Measurements from ENCODE around the gene GAD1.

The GAD1 gene

DNA sequence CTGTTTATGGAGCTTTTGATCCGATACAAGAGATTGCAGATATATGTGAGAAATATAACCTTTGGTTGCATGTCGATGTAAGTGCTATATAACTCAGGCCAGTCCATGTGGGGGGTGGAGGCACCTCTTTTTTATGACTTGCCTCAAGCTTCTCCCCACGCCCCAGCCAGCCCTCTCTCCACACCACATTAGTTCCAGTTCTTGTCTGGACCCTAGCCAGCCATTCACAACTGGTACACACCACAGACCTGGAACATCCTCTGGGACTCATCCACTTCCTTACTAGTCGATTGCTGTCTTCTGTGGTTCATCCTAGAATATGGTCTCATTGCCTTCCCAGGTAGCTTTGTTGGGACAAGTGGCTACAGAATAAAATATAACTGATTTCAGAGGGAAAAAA, 31.0 kb downstream of the GAD1 start:
- no peak for DNase-seq (ENCODE audit: low spot score)
- TF ChIP-seq, protein P1, sequence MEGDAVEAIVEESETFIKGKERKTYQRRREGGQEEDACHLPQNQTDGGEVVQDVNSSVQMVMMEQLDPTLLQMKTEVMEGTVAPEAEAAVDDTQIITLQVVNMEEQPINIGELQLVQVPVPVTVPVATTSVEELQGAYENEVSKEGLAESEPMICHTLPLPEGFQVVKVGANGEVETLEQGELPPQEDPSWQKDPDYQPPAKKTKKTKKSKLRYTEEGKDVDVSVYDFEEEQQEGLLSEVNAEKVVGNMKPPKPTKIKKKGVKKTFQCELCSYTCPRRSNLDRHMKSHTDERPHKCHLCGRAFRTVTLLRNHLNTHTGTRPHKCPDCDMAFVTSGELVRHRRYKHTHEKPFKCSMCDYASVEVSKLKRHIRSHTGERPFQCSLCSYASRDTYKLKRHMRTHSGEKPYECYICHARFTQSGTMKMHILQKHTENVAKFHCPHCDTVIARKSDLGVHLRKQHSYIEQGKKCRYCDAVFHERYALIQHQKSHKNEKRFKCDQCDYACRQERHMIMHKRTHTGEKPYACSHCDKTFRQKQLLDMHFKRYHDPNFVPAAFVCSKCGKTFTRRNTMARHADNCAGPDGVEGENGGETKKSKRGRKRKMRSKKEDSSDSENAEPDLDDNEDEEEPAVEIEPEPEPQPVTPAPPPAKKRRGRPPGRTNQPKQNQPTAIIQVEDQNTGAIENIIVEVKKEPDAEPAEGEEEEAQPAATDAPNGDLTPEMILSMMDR (IDR thresholded peaks at IDR 0.05; ENCODE audit: extremely low read depth, missing control alignments), result no peak

DNA sequence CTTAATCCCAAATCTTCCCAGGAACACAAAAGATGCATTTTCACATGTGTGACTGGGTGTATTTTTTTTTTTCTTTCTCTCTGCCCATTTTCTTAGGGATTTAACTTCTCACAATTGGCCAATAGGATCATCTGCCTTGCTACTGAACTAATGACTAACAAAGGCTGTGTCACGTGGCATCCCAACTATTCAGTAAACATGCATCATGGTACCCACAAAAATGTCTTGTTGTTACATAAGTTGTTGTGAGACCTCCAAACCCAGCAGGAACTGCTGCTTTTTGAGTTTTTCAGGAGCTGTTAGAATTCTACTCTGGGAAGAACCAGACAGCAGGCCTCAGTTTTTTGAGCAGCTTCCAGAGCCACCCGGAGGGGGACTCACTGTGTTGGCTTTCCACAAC, 31.9 kb downstream of the GAD1 start:
- TF ChIP-seq, protein P1 (IDR thresholded peaks at IDR 0.05; ENCODE audit: extremely low read depth, missing control alignments), result no peak
- DNase-seq (ENCODE audit: low spot score), result no peak

DNA sequence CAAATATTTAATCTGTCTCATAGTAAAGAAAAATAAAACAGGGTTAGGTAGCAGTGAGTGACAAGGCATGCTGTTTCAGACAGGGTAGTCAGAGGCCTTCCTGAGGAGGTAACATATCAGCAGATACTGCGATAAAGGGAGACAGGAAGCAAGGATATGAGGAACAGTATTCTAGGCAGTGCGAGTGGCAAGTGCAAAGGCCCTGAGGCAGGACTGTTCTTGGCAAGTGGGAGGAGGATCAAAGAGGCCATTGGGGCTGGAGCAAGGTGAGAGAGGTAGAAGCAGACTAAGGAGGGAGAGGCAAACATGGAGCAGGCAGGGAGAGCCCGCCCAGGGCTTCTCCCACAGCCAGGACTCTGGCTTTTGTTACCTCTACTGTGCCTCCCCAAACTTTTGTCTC, 33.6 kb downstream of the GAD1 start:
- TF ChIP-seq, protein P1 (IDR thresholded peaks at IDR 0.05; ENCODE audit: extremely low read depth, missing control alignments), result no peak
- DNase-seq (ENCODE audit: low spot score), result no peak

DNA sequence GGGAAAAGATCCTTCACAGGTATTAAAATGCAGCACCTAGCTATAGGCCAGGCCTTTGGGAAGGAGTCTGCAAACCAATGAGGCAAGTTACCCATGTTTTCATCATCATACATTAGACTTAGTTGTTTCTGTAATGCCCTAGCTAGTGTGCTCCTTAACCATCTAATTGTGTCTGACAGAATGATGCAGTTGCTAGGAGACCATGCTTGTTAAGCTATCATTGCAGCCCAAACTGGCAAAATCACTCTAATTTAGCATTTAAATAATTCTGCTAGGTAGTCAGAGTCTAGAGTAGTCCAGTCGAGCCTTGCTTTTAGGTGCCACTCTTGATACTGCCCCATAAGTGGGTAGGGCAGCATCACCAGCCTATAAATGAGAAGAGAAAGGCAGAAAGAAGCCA, 34.9 kb downstream of the GAD1 start:
- DNase-seq (ENCODE audit: low spot score), result no peak
- TF ChIP-seq, protein P1 (IDR thresholded peaks at IDR 0.05; ENCODE audit: extremely low read depth, missing control alignments), result no peak

DNA sequence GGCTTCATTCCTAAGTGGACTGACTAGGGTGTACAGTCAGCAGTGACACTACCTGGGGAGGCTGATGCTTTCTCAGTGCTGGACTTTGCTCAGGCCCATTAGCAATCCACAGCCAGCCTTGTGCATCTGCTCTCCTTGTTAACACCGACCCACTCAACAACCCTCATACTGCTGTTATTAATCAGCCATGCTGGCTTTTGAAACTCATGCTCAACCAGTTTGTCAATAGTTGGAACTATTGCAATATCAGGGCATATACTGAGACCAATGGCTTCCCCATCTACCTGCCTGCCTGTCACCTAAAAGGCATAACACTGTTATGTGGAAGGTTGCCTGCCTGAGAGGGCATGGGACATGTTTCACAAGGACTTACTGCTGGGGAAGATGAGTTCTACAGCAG, 39.4 kb downstream of the GAD1 start:
- TF ChIP-seq, protein P1 (IDR thresholded peaks at IDR 0.05; ENCODE audit: extremely low read depth, missing control alignments), result no peak
- DNase-seq (ENCODE audit: low spot score), result no peak

DNA sequence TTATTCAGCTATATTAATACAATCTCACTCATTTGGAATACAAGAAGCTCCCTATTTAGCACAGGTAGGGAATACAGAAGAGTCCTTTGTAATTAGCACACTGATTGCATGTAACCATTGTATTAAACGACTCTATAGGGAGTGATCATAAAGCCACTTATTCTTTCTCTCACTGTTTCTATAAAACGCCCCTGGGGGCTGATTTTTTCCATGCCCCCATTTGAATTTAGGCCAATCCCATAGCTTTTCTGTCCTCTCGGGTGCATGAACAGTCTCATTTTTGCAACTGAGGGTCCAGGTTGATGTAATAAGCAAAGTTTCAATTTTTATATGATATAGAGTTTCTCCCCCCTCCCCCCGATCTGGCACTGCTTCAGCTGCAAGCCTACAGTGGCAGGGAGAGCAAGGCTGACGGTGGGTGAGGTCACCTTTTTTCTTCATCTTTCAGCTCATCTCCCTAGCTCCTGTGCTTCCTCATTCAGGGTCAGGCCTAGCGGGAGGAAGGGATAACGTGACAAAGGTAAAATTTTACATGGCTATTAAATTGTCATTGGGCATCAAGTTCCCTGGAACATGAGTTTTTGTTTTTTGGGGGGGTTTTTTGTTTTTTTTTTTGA, 45.7 kb downstream of the GAD1 start:
- TF ChIP-seq, protein P1 (IDR thresholded peaks at IDR 0.05; ENCODE audit: extremely low read depth, missing control alignments), result no peak
- DNase-seq (ENCODE audit: low spot score), result no peak

GRCh38 chr2:170863087-170863486, 46.4 kb downstream of the GAD1 start:
- TF ChIP-seq, protein P1 (IDR thresholded peaks at IDR 0.05; ENCODE audit: extremely low read depth, missing control alignments), result no peak
- no peak for DNase-seq (ENCODE audit: low spot score)
